Mammary epithelial cell (primary cell): ENCODE results near the gene DARS2.

ENCODE experiments used
- CTCF ChIP-seq, 2 donors: IDR thresholded peaks in 1 of 2; conservative IDR thresholded peaks in 1 of 2; 2 replicates each; pipeline ENCODE4 v1.5.1; 2011 to 2012; ENCODE audit warnings: inconsistent platforms in 2 of 2, low read length in 2 of 2, mild to moderate bottlenecking in 2 of 2, control low read depth in 1 of 2, low read depth in 1 of 2; ENCODE audit not compliant: insufficient read depth in 1 of 2; ENCODE audit errors: extremely low read depth in 1 of 2
- EZH2 ChIP-seq: IDR thresholded peaks from 2 replicates; pipeline ENCODE4 v1.6.1; 2012; ENCODE audit warnings: low read length, inconsistent platforms, borderline replicate concordance

- no peak for TF ChIP-seq CTCF (conservative IDR thresholded peaks at IDR 0.05 in 1 of 2, IDR thresholded peaks at IDR 0.05 in 1 of 2; ENCODE audit: extremely low read depth in 1 of 2, insufficient read depth in 1 of 2, low read depth in 1 of 2, low read length in 2 of 2)
- no peak for TF ChIP-seq EZH2
Observed at GRCh38 chr1:173824315-173825081, at the start of gene DARS2, which contains the start of gene CENPL.
